GM12892 (cell line): Measurements from ENCODE around the gene KIAA1549.

Experiments
- POLR2A ChIP-seq: IDR thresholded peaks from 2 replicates; pipeline ENCODE4 v1.6.1; 2011; ENCODE audit warnings: low read depth, low read length, control low read depth
- POLR2AphosphoS5 ChIP-seq: IDR thresholded peaks from 2 replicates; pipeline ENCODE4 v1.6.1; 2011; ENCODE audit warnings: low read depth, low read length, control low read depth
- TAF1 ChIP-seq: IDR thresholded peaks from 2 replicates; pipeline ENCODE4 v1.6.1; 2011; ENCODE audit warnings: low read depth, mild to moderate bottlenecking, control low read depth, low read length, borderline replicate concordance

DNA sequence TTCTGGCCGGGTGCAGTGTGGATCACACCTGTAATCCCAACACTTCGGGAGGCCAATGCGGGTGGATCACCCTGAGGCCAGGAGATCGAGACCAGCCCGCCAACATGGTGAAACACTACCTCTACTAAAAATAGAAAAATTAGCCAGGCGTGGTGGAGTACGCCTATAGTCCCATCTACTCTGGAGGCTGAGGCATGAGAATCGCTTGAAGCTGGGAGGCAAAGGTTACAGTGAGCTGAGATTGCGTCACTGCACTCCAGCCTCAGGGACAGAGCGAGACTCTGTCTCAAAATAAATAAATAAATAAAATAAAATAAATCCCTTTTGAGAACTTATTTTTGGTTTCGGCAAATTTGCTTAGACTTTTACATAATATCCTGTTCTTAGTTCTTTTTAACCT is 151.9 kb downstream of the KIAA1549 start:
- TF ChIP-seq TAF1: no peak
- TF ChIP-seq POLR2A: no peak
- TF ChIP-seq POLR2AphosphoS5: no peak
